Breast epithelium (tissue), 4 donors: ENCODE data around the gene SLC35F3. TPM values are rescaled to one million over a fixed set of nuclear protein-coding genes. Genes with fewer than 3 reads are reported as not detected.

Experiments used
- DNase-seq, 2 donors: peaks; one replicate each; pipeline ENCODE4 v3.0.0-alpha.2; 2019; ENCODE audit warnings: low spot score in 2 of 2
- H3K27ac ChIP-seq, 2 donors: fragments of 200-600 bp; sonication (generic) in 1 of 2; one replicate each; pipeline ENCODE4 v1.5.1; 2016 to 2019; ENCODE audit warnings: mild to moderate bottlenecking in 1 of 2
- H3K27me3 ChIP-seq, 2 donors: fragments of 200-600 bp; sonication (generic) in 1 of 2; one replicate each; pipeline versions ENCODE4 v1.5.1 to v1.6.0; 2017 to 2019; ENCODE audit warnings: control low read depth in 1 of 2, mild to moderate bottlenecking in 1 of 2
- H3K36me3 ChIP-seq: fragments of 200-600 bp; one replicate; pipeline ENCODE4 v1.5.1; 2019
- H3K4me1 ChIP-seq, 2 donors: fragments of 200-600 bp; sonication (generic); one replicate each; pipeline ENCODE4 v1.5.1; 2016 to 2019; ENCODE audit warnings: control low read depth in 1 of 2
- H3K4me3 ChIP-seq, 3 donors: fragments of 200-600 bp; sonication (generic); 1 replicate in 2 of 3; 2 replicates in 1 of 3; pipeline ENCODE4 v1.5.1; 2016 to 2019; ENCODE audit warnings: mild to moderate bottlenecking in 3 of 3, moderate library complexity in 2 of 3
- H3K9me3 ChIP-seq, 2 donors: fragments of 200-600 bp; sonication (generic) in 1 of 2; one replicate each; pipeline ENCODE4 v1.5.1; 2016 to 2019; ENCODE audit warnings: control low read depth in 1 of 2
- POLR2A ChIP-seq: fragments of 450-650 bp; IDR thresholded peaks from one replicate; pipeline ENCODE4 v1.6.1; 2016; ENCODE audit warnings: antibody characterized with exemption, mild to moderate bottlenecking, moderate library complexity
- POLR2AphosphoS5 ChIP-seq, 3 donors: sonication (generic); formaldehyde crosslinking; IDR thresholded peaks; one replicate each; pipeline ENCODE4 v1.6.1; 2017; ENCODE audit warnings: antibody characterized with exemption in 3 of 3
- intact Hi-C: fragments of 100-400 bp; cut with DNase I; formaldehyde crosslinking; loops from one replicate; pipeline ENCODE4 v1.15.1; 2023; ENCODE audit warnings: low total_unique reads
- total RNA-seq, 3 donors: library from RNA; depleted of rRNA; stranded (reverse); fragments of >200 nt; gene quantifications; one replicate each; pipeline ENCODE4 v1.1.0, GENCODE V29; 2016
- TF ChIP-seq, protein P1 (sequence below), 3 donors: fragments of 450-650 bp; IDR thresholded peaks; one replicate each; pipeline ENCODE4 v1.5.1; 2016 to 2017; ENCODE audit warnings: antibody characterized with exemption in 3 of 3, mild to moderate bottlenecking in 3 of 3, moderate library complexity in 3 of 3

Gene SLC35F3
- total RNA-seq, 3 donors from 2014 or later, result 8.8 to 13.0 TPM; not detected in 1

DNA sequence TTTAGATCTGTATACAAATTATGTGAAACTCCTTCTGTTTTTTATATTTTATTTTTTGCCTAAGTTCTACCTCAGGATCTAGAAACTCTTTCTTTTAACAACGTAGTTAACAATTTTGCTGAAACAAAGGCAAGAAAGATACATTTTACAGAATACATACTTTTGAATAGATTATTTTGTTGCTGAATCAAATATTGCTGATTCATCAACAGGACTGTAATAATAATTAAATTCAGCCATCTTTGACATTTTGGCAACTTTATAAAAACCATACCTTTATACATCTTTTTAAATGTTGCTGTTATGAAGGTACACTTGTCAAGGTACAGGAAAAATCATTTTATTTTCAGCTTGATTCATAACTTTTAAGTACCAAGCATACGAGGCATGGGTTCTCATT, 458.1 kb downstream of the SLC35F3 start:
- Histone ChIP-seq H3K9me3 (no peaks in the 10 kb centered on the region), H3K4me1 (no peaks in the 10 kb centered on the region), H3K27ac (no peak overlapping the region), H3K36me3 (no peaks in the 10 kb centered on the region), H3K4me3 (no peak overlapping the region), H3K27me3 (no peaks in the 10 kb centered on the region)
- intact Hi-C loops, result no loop called here
- DNase-seq, result no peak
- TF ChIP-seq, protein P1, sequence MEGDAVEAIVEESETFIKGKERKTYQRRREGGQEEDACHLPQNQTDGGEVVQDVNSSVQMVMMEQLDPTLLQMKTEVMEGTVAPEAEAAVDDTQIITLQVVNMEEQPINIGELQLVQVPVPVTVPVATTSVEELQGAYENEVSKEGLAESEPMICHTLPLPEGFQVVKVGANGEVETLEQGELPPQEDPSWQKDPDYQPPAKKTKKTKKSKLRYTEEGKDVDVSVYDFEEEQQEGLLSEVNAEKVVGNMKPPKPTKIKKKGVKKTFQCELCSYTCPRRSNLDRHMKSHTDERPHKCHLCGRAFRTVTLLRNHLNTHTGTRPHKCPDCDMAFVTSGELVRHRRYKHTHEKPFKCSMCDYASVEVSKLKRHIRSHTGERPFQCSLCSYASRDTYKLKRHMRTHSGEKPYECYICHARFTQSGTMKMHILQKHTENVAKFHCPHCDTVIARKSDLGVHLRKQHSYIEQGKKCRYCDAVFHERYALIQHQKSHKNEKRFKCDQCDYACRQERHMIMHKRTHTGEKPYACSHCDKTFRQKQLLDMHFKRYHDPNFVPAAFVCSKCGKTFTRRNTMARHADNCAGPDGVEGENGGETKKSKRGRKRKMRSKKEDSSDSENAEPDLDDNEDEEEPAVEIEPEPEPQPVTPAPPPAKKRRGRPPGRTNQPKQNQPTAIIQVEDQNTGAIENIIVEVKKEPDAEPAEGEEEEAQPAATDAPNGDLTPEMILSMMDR (IDR thresholded peaks at IDR 0.05), result no peak
- TF ChIP-seq POLR2AphosphoS5 (IDR thresholded peaks at IDR 0.05) (no peak), POLR2A (no peak)

DNA sequence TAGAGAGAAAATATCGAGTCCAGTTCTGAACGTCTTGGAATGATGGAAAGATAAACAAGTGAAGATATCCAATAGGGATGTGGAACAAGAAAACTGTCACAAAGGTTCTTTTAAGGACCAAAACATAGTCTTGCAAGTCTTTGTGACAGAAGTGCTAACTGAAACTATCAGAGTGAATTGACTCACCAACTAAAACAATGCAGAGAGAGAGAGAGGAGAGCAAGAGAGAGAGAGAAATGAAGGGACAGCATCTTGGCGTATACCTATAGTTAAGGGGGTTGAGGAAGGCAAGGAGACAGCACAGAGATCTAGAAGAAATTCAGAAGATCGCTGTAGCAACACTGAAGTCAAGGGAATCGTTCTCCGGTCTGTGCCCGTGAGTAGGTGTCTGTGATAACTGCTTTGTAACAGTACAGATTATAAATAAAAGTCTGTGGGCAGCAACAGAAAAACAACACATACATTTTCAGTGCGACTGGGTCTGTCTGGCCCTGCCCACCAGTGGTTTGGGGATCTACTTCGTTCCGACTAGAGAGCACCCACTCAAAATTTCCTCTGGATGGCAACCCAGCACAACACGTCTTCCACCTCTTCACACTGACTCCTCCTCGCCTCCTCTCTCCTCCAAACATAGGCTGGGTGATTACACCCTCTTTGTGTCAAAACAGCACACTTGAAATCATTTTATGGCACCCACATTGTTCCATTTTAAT, 464.0 kb downstream of the SLC35F3 start:
- H3K4me3 ChIP-seq, result no peak overlapping the region
- no peak for DNase-seq
- no peaks in the 10 kb centered on the region for H3K9me3 ChIP-seq
- intact Hi-C loops, result no loop called here
- H3K27ac ChIP-seq, result no peak overlapping the region
- no peak for TF ChIP-seq POLR2A
- TF ChIP-seq, protein P1 (IDR thresholded peaks at IDR 0.05), result no peak
- TF ChIP-seq POLR2AphosphoS5 (IDR thresholded peaks at IDR 0.05), result no peak
- no peaks in the 10 kb centered on the region for H3K4me1 ChIP-seq
- no peaks in the 10 kb centered on the region for H3K36me3 ChIP-seq
- no peaks in the 10 kb centered on the region for H3K27me3 ChIP-seq

- no peak overlapping the region for H3K4me3 ChIP-seq
- intact Hi-C loops, result no loop called here
- no peaks in the 10 kb centered on the region for H3K9me3 ChIP-seq
- DNase-seq, result no peak
- H3K4me1 ChIP-seq, result no peaks in the 10 kb centered on the region
- H3K36me3 ChIP-seq, result no peaks in the 10 kb centered on the region
- H3K27me3 ChIP-seq, result no peaks in the 10 kb centered on the region
- no peak for TF ChIP-seq POLR2A
- TF ChIP-seq POLR2AphosphoS5 (IDR thresholded peaks at IDR 0.05), result no peak
- TF ChIP-seq, protein P1 (IDR thresholded peaks at IDR 0.05), result no peak
- no peak overlapping the region for H3K27ac ChIP-seq
These were observed 464.6 kb downstream of the SLC35F3 start for GRCh38 chr1:234369033-234369430.

- DNase-seq, result no peak
- TF ChIP-seq POLR2AphosphoS5 (IDR thresholded peaks at IDR 0.05) (no peak), POLR2A (no peak)
- TF ChIP-seq, protein P1 (IDR thresholded peaks at IDR 0.05), result no peak
- Histone ChIP-seq H3K36me3 (no peaks in the 10 kb centered on the region), H3K27ac (no peak overlapping the region), H3K9me3 (no peaks in the 10 kb centered on the region), H3K4me1 (peaks cover 0 to 7% of the 10 kb centered on the region in 2 donors), H3K27me3 (no peaks in the 10 kb centered on the region), H3K4me3 (no peak overlapping the region)
- intact Hi-C loops, result no loop called here
These were observed 465.3 kb downstream of the SLC35F3 start for GRCh38 chr1:234369784-234370183.

GRCh38 chr1:234371414-234371813, 466.9 kb downstream of the SLC35F3 start:
- Histone ChIP-seq H3K9me3 (no peaks in the 10 kb centered on the region), H3K36me3 (no peaks in the 10 kb centered on the region), H3K4me3 (no peak overlapping the region), H3K4me1 (peaks cover 0 to 8% of the 10 kb centered on the region in 2 donors), H3K27ac (no peak overlapping the region), H3K27me3 (no peaks in the 10 kb centered on the region)
- no peak for TF ChIP-seq POLR2AphosphoS5 (IDR thresholded peaks at IDR 0.05)
- no peak for TF ChIP-seq POLR2A
- TF ChIP-seq, protein P1 (IDR thresholded peaks at IDR 0.05), result no peak
- DNase-seq, result no peak
- intact Hi-C loops, result no loop called here
